Endothelial cell of umbilical vein (primary cell): ENCODE data around the gene GIT2.

Experiments used
- CTCF ChIP-seq, 2 donors: IDR thresholded peaks; 1 replicate in 1 of 2; 2 replicates in 1 of 2; pipeline ENCODE4 v1.5.1; 2011; ENCODE audit warnings: low read length in 2 of 2, mild to moderate bottlenecking in 2 of 2, moderate library complexity in 2 of 2, control low read depth in 1 of 2, inconsistent platforms in 1 of 2, low read depth in 1 of 2; ENCODE audit not compliant: insufficient read depth in 1 of 2; ENCODE audit errors: extremely low read depth in 1 of 2
- FOS ChIP-seq: IDR thresholded peaks from 2 replicates; pipeline ENCODE4 v1.6.1; 2011; ENCODE audit warnings: mild to moderate bottlenecking, low read length, moderate library complexity, borderline replicate concordance; ENCODE audit not compliant: insufficient read depth
- MAX ChIP-seq: IDR thresholded peaks from 2 replicates; pipeline ENCODE4 v1.6.1; 2011; ENCODE audit not compliant: insufficient read depth, insufficient read length
- MYC ChIP-seq: IDR thresholded peaks from one replicate; pipeline ENCODE4 v1.6.1; 2011; ENCODE audit warnings: mild to moderate bottlenecking, low read depth, low read length
- POLR2A ChIP-seq: IDR thresholded peaks from 2 replicates; pipeline ENCODE4 v1.6.1; 2012; ENCODE audit warnings: low read depth, mild to moderate bottlenecking, control low read depth, low read length
- POLR2AphosphoS5 ChIP-seq: IDR thresholded peaks from 2 replicates; pipeline ENCODE4 v1.6.1; 2012; ENCODE audit warnings: low read depth, mild to moderate bottlenecking, control low read depth, low read length, moderate library complexity; ENCODE audit not compliant: insufficient read depth

- TF ChIP-seq POLR2AphosphoS5 = no peak
- no peak for TF ChIP-seq POLR2A
- TF ChIP-seq CTCF (IDR thresholded peaks at IDR 0.05; ENCODE audit: extremely low read depth in 1 of 2, insufficient read depth in 1 of 2, low read depth in 1 of 2, low read length in 2 of 2) = no peak
- TF ChIP-seq FOS = no peak
- TF ChIP-seq MYC = no peak
- TF ChIP-seq MAX = no peak
These were observed 7.3 kb downstream of the GIT2 start for GRCh38 chr12:109988903-109989302.
